NCI-H2107 treated with DMSO at 0.1 percent for 48 hours (cell line): ENCODE data around the gene RNF213.
A peak's percentile ranks its signal among the peaks of the same experiment; 100 is the strongest.
"Not testable (repeated sequence)": the region's sequence is repeated elsewhere in the genome, so short reads cannot be mapped to it uniquely, and the experiment has no call there.

Experiments used
- DNase-seq: peaks from one replicate; lab custom pipeline; 2025; ENCODE audit not compliant: unreplicated experiment; lab: John Stamatoyannopoulos, UW

Gene RNF213

GRCh38 chr17:80267391-80267790 is 6.7 kb downstream of the RNF213 start:
- DNase-seq, result no peak

- DNase-seq, result no peak
Measured at GRCh38 chr17:80268427-80268826, 7.8 kb downstream of the RNF213 start.

- no peak for DNase-seq
Measured at GRCh38 chr17:80269405-80269807, 8.8 kb downstream of the RNF213 start.

GRCh38 chr17:80270104-80270503 is 9.5 kb downstream of the RNF213 start:
- no peak for DNase-seq

GRCh38 chr17:80270836-80271235 is 10.2 kb downstream of the RNF213 start:
- no peak for DNase-seq

GRCh38 chr17:80272366-80272765 is 11.7 kb downstream of the RNF213 start:
- DNase-seq, result no peak

GRCh38 chr17:80274331-80274730 is 13.7 kb downstream of the RNF213 start:
- no peak for DNase-seq

- no peak for DNase-seq
Measured at GRCh38 chr17:80274871-80275449, 14.3 kb downstream of the RNF213 start.

- DNase-seq, result not testable (repeated sequence)
Measured at GRCh38 chr17:80275857-80276256, 15.2 kb downstream of the RNF213 start.

- DNase-seq, result no peak
Measured at GRCh38 chr17:80277751-80278671, 17.4 kb downstream of the RNF213 start.

GRCh38 chr17:80279895-80280294 is 19.2 kb downstream of the RNF213 start:
- no peak for DNase-seq

GRCh38 chr17:80281516-80281915 is 20.9 kb downstream of the RNF213 start:
- no peak for DNase-seq

GRCh38 chr17:80283116-80283852 is 22.6 kb downstream of the RNF213 start:
- DNase-seq, result peak; percentile 47

- no peak for DNase-seq
Measured at GRCh38 chr17:80284631-80285030, 24.0 kb downstream of the RNF213 start.

- DNase-seq, result peak; percentile 43
Measured at GRCh38 chr17:80285237-80285920, 24.7 kb downstream of the RNF213 start.

GRCh38 chr17:80286638-80286960 is 25.9 kb downstream of the RNF213 start:
- DNase-seq, result no peak

GRCh38 chr17:80287038-80287437 is 26.4 kb downstream of the RNF213 start:
- no peak for DNase-seq

GRCh38 chr17:80287806-80288567 is 27.3 kb downstream of the RNF213 start:
- DNase-seq, result no peak

GRCh38 chr17:80289616-80290015 is 29.0 kb downstream of the RNF213 start:
- DNase-seq, result no peak

GRCh38 chr17:80290156-80290555 is 29.5 kb downstream of the RNF213 start:
- no peak for DNase-seq

GRCh38 chr17:80291260-80291659 is 30.6 kb downstream of the RNF213 start:
- no peak for DNase-seq
